DOHH2 (cell line): ENCODE data around the gene GPR157.

Experiments
- H3F3A ChIP-seq: fragments of 200-600 bp; sonication (generic), shearing (Covaris generic); 2 replicates; pipeline ENCODE4 v1.6.0; 2016; ENCODE audit warnings: antibody characterized with exemption, mild to moderate bottlenecking; ENCODE audit not compliant: control insufficient read depth, insufficient read depth
- H3K27ac ChIP-seq: fragments of 200-600 bp; sonication (generic); 2 replicates; pipeline ENCODE4 v1.5.1; 2014; ENCODE audit warnings: low read depth, mild to moderate bottlenecking, low read length, moderate library complexity
- H3K27me3 ChIP-seq: fragments of 200-600 bp; sonication (generic); 2 replicates; pipeline ENCODE4 v1.6.1; 2014; ENCODE audit warnings: mild to moderate bottlenecking, low read length, mixed read lengths; ENCODE audit not compliant: control insufficient read depth
- H3K36me3 ChIP-seq: fragments of 200-600 bp; sonication (generic); 2 replicates; pipeline ENCODE4 v1.6.1; 2014; ENCODE audit warnings: mild to moderate bottlenecking, low read length, moderate library complexity, mixed read lengths; ENCODE audit not compliant: control insufficient read depth
- H3K4me1 ChIP-seq: fragments of 200-600 bp; sonication (generic); 2 replicates; pipeline ENCODE4 v1.6.1; 2014; ENCODE audit warnings: mild to moderate bottlenecking, low read length, mixed read lengths; ENCODE audit not compliant: control insufficient read depth
- H3K4me2 ChIP-seq: fragments of 200-600 bp; sonication (generic); 2 replicates; pipeline ENCODE4 v1.6.0; 2014; ENCODE audit warnings: mild to moderate bottlenecking, low read length, moderate library complexity
- H3K4me3 ChIP-seq: fragments of 200-600 bp; sonication (generic); 2 replicates; pipeline ENCODE4 v1.5.1; 2014; ENCODE audit warnings: mild to moderate bottlenecking, low read length, mixed read lengths
- H3K79me2 ChIP-seq: fragments of 200-600 bp; sonication (generic); 2 replicates; pipeline ENCODE4 v1.6.1; 2014; ENCODE audit warnings: mild to moderate bottlenecking, low read length, mixed read lengths; ENCODE audit not compliant: control insufficient read depth
- H3K9me2 ChIP-seq: fragments of 200-600 bp; sonication (generic); replicated peaks from 2 replicates; pipeline ENCODE4 v1.6.1; 2014; ENCODE audit warnings: mild to moderate bottlenecking, low read length, mixed read lengths; ENCODE audit not compliant: control insufficient read depth
- H3K9me3 ChIP-seq: fragments of 200-600 bp; sonication (generic); 2 replicates; pipeline ENCODE4 v1.6.1; 2014; ENCODE audit warnings: antibody characterized with exemption, low read length, mixed read lengths; ENCODE audit not compliant: control insufficient read depth, insufficient read depth
- H4K20me1 ChIP-seq: fragments of 200-600 bp; sonication (generic); 2 replicates; pipeline ENCODE4 v1.6.0; 2014; ENCODE audit warnings: low read depth, mild to moderate bottlenecking, antibody characterized with exemption, low read length, moderate library complexity; ENCODE audit not compliant: control insufficient read depth, insufficient read depth
- EZH2phosphoT487 ChIP-seq: fragments of 200-600 bp; sonication (generic); IDR thresholded peaks from 2 replicates; pipeline ENCODE4 v1.6.1; 2017; ENCODE audit warnings: borderline replicate concordance, mild to moderate bottlenecking, antibody characterized with exemption, low read length, moderate library complexity, mixed read lengths
- TF ChIP-seq, protein P1 (sequence below): fragments of 200-600 bp; sonication (generic); IDR thresholded peaks from one replicate; pipeline ENCODE4 v1.5.1; 2014; ENCODE audit warnings: antibody characterized with exemption, mild to moderate bottlenecking, low read depth, low read length; ENCODE audit not compliant: poor library complexity, severe bottlenecking

Gene GPR157

DNA sequence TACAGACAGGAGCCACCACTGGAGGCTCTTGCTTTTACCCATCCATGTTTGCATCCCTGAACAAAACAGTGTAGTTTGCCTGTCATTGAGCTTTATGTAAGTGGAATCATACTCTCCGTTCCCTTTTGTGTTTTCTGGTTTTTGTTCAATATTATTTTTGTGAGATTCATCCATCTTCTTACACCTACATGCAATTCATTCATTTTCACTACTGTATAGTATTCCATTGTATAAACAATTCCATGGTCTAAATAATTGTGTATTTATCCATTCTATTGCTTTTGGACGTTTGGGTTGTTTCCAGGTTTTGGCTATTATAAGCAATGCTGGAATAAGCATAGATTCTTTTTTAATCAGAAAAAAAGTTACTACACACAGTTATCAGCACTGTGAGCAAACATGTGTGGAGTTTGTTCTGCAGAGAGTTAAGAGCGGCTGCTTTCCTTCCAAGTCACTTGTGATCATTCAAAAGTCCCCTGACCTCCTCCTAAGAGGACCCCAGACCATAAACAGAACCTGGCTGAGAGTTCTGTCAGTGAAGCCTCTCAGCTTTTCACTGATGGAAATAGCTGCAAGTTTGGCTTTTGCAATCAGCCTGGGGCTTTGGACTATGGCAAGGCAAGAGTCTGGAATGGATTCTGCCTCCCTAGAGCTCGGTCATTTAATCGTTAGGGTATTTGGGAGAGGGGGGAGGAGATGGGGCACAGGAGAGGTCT lies 5.1 kb upstream of the GPR157 start:
- H4K20me1 ChIP-seq = no peaks in the 10 kb centered on the region
- TF ChIP-seq, protein P1, sequence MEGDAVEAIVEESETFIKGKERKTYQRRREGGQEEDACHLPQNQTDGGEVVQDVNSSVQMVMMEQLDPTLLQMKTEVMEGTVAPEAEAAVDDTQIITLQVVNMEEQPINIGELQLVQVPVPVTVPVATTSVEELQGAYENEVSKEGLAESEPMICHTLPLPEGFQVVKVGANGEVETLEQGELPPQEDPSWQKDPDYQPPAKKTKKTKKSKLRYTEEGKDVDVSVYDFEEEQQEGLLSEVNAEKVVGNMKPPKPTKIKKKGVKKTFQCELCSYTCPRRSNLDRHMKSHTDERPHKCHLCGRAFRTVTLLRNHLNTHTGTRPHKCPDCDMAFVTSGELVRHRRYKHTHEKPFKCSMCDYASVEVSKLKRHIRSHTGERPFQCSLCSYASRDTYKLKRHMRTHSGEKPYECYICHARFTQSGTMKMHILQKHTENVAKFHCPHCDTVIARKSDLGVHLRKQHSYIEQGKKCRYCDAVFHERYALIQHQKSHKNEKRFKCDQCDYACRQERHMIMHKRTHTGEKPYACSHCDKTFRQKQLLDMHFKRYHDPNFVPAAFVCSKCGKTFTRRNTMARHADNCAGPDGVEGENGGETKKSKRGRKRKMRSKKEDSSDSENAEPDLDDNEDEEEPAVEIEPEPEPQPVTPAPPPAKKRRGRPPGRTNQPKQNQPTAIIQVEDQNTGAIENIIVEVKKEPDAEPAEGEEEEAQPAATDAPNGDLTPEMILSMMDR = no peak
- no peak overlapping the region for H3K4me3 ChIP-seq
- H3K4me1 ChIP-seq = peaks cover 36% of the 10 kb centered on the region
- no peaks in the 10 kb centered on the region for H3K79me2 ChIP-seq
- H3F3A ChIP-seq = peaks cover 10% of the 10 kb centered on the region
- no peak overlapping the region for H3K4me2 ChIP-seq
- H3K9me2 ChIP-seq = no peaks in the 10 kb centered on the region
- H3K36me3 ChIP-seq = no peaks in the 10 kb centered on the region
- H3K9me3 ChIP-seq = no peaks in the 10 kb centered on the region
- H3K27me3 ChIP-seq = no peaks in the 10 kb centered on the region
- H3K27ac ChIP-seq = no peak overlapping the region

DNA sequence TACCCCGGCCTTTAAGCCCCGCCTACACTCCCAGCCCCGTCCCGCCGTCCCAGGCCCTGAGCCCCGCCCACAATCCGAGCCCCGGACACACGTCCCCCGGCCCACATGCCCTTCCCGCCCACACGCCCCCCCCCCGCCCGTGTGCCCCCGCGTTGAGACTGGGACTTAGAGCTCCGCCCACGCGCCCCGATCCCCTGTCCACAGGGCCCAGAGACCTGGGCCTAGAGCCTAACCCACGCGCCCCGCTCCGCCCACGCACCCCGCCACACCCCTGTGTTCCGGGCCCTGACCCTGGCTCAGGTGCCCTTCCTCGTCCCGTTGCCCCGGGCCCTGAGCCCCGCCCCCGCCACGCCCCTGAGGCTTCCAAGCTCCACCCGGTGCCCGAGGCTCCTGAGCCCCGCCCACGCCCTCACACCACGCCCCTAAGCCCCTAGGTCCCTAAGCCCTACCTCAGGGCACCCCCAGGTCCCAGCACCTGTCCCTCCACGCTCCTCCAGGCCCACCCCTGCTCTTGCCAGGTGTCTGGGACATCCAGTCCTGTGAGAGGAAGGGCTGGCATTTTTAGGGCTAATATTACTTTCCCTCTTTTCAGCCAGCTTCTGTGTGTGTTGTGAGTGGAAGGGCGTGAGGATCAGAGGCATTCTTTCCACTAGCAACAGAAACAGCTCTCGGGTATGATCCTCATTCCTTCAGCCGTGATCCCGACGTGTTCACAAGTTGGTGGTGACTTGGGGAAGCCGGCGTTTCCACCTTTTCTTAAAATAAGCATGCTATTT lies 552 bp upstream of the GPR157 start:
- Histone ChIP-seq H3K27me3 (peaks cover 6% of the 10 kb centered on the region), H3K9me3 (no peaks in the 10 kb centered on the region), H3K4me1 (peaks cover 69% of the 10 kb centered on the region), H3K79me2 (peaks cover 28% of the 10 kb centered on the region), H3K27ac (peak overlapping the region; percentile 17), H3F3A (peaks cover 21% of the 10 kb centered on the region), H4K20me1 (no peaks in the 10 kb centered on the region), H3K4me2 (peak overlapping the region; percentile 83), H3K36me3 (no peaks in the 10 kb centered on the region), H3K4me3 (peak overlapping the region; percentile 69), H3K9me2 (no peaks in the 10 kb centered on the region)
- TF ChIP-seq, protein P1 = no peak
- TF ChIP-seq EZH2phosphoT487 = no peak

DNA sequence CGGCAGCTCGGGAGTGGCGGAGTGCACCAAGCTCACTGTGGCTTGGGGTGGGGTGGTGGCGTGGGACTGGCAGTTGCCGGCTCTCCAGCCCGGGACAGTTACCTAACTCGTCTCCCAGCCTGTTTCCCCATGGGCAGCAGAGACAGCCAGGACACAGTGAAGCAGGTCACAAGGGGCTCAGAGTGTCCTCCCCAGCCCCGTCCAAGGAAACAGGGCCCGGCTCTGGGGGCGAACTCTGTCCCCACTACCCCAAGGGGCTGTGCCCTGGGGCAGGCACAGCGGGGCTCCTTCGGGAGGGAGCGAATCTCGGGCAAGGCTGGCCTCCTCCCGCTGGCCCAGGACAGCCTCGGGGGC lies 759 bp downstream of the GPR157 start:
- TF ChIP-seq EZH2phosphoT487 = no peak
- TF ChIP-seq, protein P1 = no peak
- Histone ChIP-seq H3K4me2 (peak overlapping the region; percentile 94), H3K27ac (no peak overlapping the region)

More for the DNA sequence above, 759 bp downstream of the GPR157 start:
- H3K4me3 ChIP-seq = peak overlapping the region; percentile 93
- H3K4me1 ChIP-seq = peaks cover 69% of the 10 kb centered on the region
- H3K79me2 ChIP-seq = peaks cover 28% of the 10 kb centered on the region
- no peaks in the 10 kb centered on the region for H4K20me1 ChIP-seq
- peaks cover 6% of the 10 kb centered on the region for H3K27me3 ChIP-seq
- H3K36me3 ChIP-seq = no peaks in the 10 kb centered on the region
- H3F3A ChIP-seq = peaks cover 21% of the 10 kb centered on the region
- no peaks in the 10 kb centered on the region for H3K9me2 ChIP-seq
- no peaks in the 10 kb centered on the region for H3K9me3 ChIP-seq
